GM19463 (cell line): ENCODE results near the gene UBXN2A.
A peak's percentile ranks its signal among the peaks of the same experiment; 100 is the strongest.
"Not testable (repeated sequence)": the region's sequence is repeated elsewhere in the genome, so short reads cannot be mapped to it uniquely, and the experiment has no call there.

Source experiments
- ATAC-seq: cut with Tn5 transposase; IDR thresholded peaks from one replicate; pipeline ENCODE4 v1.9.1; 2021; ENCODE audit warnings: mild to moderate bottlenecking, moderate library complexity; ENCODE audit not compliant: unreplicated experiment

Gene UBXN2A

GRCh38 chr2:24043133-24043532 is 102.9 kb downstream of the UBXN2A start:
- not testable (repeated sequence) for ATAC-seq

- no peak for ATAC-seq
These were observed 105.5 kb downstream of the UBXN2A start for GRCh38 chr2:24045511-24046508.

GRCh38 chr2:24046599-24046929 is 106.3 kb downstream of the UBXN2A start:
- ATAC-seq = no peak

- peak; percentile 97 for ATAC-seq
These were observed 106.9 kb downstream of the UBXN2A start, which contains the start of gene WDCP for GRCh38 chr2:24046930-24047702. Gene WDCP, minus strand, starts transcription at chr2:24047391. Its CDS starts 7,897 bp downstream, at chr2:24039494.

GRCh38 chr2:24047703-24048033 is 107.4 kb downstream of the UBXN2A start:
- no peak for ATAC-seq

GRCh38 chr2:24048769-24049484 is 108.7 kb downstream of the UBXN2A start:
- ATAC-seq = no peak

- no peak for ATAC-seq
These were observed 109.3 kb downstream of the UBXN2A start, which contains the start of gene FKBP1B for GRCh38 chr2:24049485-24050021. Gene FKBP1B, plus strand, starts transcription at chr2:24049741. Its CDS starts 109 bp downstream, at chr2:24049850.

GRCh38 chr2:24050041-24050979 is 110.0 kb downstream of the UBXN2A start:
- ATAC-seq = no peak

- ATAC-seq = no peak
These were observed 111.6 kb downstream of the UBXN2A start for GRCh38 chr2:24051833-24052232.

- ATAC-seq = no peak
These were observed 112.7 kb downstream of the UBXN2A start for GRCh38 chr2:24052951-24053350.
